WTC11 (cell line): ENCODE data around the gene ESRRG. TPM values are rescaled to one million over a fixed set of nuclear protein-coding genes. Genes with fewer than 3 reads are reported as not detected.

Source experiments
- ATAC-seq: fragments of 200-7000 bp; cut with Tn5 transposase; 2 replicates; pipeline ENCODE4 v1.10.0; 2021; ENCODE audit warnings: mild to moderate bottlenecking, moderate library complexity
- CTCF ChIA-PET: fragments of 300-600 bp; sonication (Branson Sonifier 250); formaldehyde crosslinking; loops from one replicate; lab custom pipeline; 2021; ENCODE audit warnings: antibody characterized with exemption; lab: Charles Lee
- POLR2A ChIA-PET: fragments of 350-600 bp; sonication (Branson Sonifier 250); formaldehyde crosslinking; loops from one replicate; lab custom pipeline; 2021; ENCODE audit warnings: antibody characterized with exemption; lab: Charles Lee
- DNase-seq: peaks from one replicate; pipeline ENCODE4 v3.0.0; 2021; ENCODE audit warnings: low spot score
- H3K27ac Mint-ChIP-seq: 2 replicates; pipeline ENCODE4 v1.8.0; 2021; ENCODE audit warnings: mixed read lengths
- H3K27me3 Mint-ChIP-seq: 2 replicates; pipeline ENCODE4 v1.8.0; 2021; ENCODE audit warnings: low read depth, mild to moderate bottlenecking, moderate library complexity, mixed read lengths
- H3K36me3 Mint-ChIP-seq: 2 replicates; pipeline ENCODE4 v1.8.0; 2021; ENCODE audit warnings: mixed read lengths
- H3K4me1 Mint-ChIP-seq: 2 replicates; pipeline ENCODE4 v1.8.0; 2022; ENCODE audit warnings: mixed read lengths
- H3K4me3 Mint-ChIP-seq: 2 replicates; pipeline ENCODE4 v1.8.0; 2021; ENCODE audit warnings: mild to moderate bottlenecking, moderate library complexity, mixed read lengths
- H3K9me3 Mint-ChIP-seq: 2 replicates; pipeline ENCODE4 v1.8.0; 2021; ENCODE audit warnings: mixed read lengths
- CBFB ChIP-seq: sonication (generic); formaldehyde crosslinking; IDR thresholded peaks from 2 replicates; pipeline ENCODE4 v1.8.1; 2022; ENCODE audit warnings: mild to moderate bottlenecking, low read depth, missing genetic modification reagents
- CREB1 ChIP-seq: sonication (generic); formaldehyde crosslinking; IDR thresholded peaks from 2 replicates; pipeline ENCODE4 v1.8.0; 2023; ENCODE audit warnings: mild to moderate bottlenecking, missing genetic modification reagents
- CREM ChIP-seq: sonication (generic); formaldehyde crosslinking; IDR thresholded peaks from 2 replicates; pipeline ENCODE4 v1.8.1; 2022; ENCODE audit warnings: mild to moderate bottlenecking, missing genetic modification reagents, moderate library complexity
- EMX1 ChIP-seq: fragments of 250-450 bp; sonication (Bioruptor Pico); IDR thresholded peaks from 2 replicates; pipeline ENCODE4 v1.8.0; 2021; ENCODE audit warnings: mild to moderate bottlenecking
- KAT7 ChIP-seq: sonication (generic); formaldehyde crosslinking; IDR thresholded peaks from 2 replicates; pipeline ENCODE4 v1.8.1; 2023; ENCODE audit warnings: missing genetic modification reagents, mild to moderate bottlenecking, borderline replicate concordance
- NFE2L1 ChIP-seq: sonication (generic); formaldehyde crosslinking; IDR thresholded peaks from 2 replicates; pipeline ENCODE4 v1.8.1; 2023; ENCODE audit warnings: missing genetic modification reagents
- NR1H2 ChIP-seq: sonication (generic); formaldehyde crosslinking; IDR thresholded peaks from 2 replicates; pipeline ENCODE4 v1.9.0; 2021; ENCODE audit warnings: mild to moderate bottlenecking, moderate library complexity, missing genetic modification reagents
- NR2C2 ChIP-seq: sonication (generic); formaldehyde crosslinking; IDR thresholded peaks from 2 replicates; pipeline ENCODE4 v1.8.0; 2022; ENCODE audit warnings: mild to moderate bottlenecking, missing genetic modification reagents
- NR3C1 ChIP-seq: sonication (generic); formaldehyde crosslinking; conservative IDR thresholded peaks from 2 replicates; pipeline ENCODE4 v1.8.1; 2023; ENCODE audit warnings: low read depth, mild to moderate bottlenecking, missing genetic modification reagents
- SMAD4 ChIP-seq: sonication (generic); formaldehyde crosslinking; IDR thresholded peaks from 2 replicates; pipeline ENCODE4 v1.8.0; 2022; ENCODE audit warnings: mild to moderate bottlenecking, missing genetic modification reagents
- TP53 ChIP-seq: sonication (generic); formaldehyde crosslinking; IDR thresholded peaks from 2 replicates; pipeline ENCODE4 v1.8.1; 2023; ENCODE audit warnings: mild to moderate bottlenecking, missing genetic modification reagents
- ZNF219 ChIP-seq: sonication (generic); formaldehyde crosslinking; IDR thresholded peaks from 2 replicates; pipeline ENCODE4 v1.8.0; 2023; ENCODE audit warnings: missing genetic modification reagents, mild to moderate bottlenecking, borderline replicate concordance
- ZNF232 ChIP-seq: sonication (generic); formaldehyde crosslinking; IDR thresholded peaks from 2 replicates; pipeline ENCODE4 v1.8.0; 2022; ENCODE audit warnings: mild to moderate bottlenecking, missing genetic modification reagents
- ZNF423 ChIP-seq: fragments of 250-450 bp; sonication (Bioruptor Pico); IDR thresholded peaks from 2 replicates; pipeline ENCODE4 v2.1.2; 2022; ENCODE audit warnings: mild to moderate bottlenecking, moderate library complexity
- ZNF671 ChIP-seq: fragments of 250-450 bp; sonication (Bioruptor Pico); IDR thresholded peaks from 2 replicates; pipeline ENCODE4 v1.8.0; 2021; ENCODE audit warnings: mild to moderate bottlenecking
- total RNA-seq: library from RNA; stranded (reverse); gene quantifications from 3 replicates; pipeline ENCODE4 v1.2.3, GENCODE V29; 2021
- TF ChIP-seq, protein P1 (sequence below): fragments of 250-450 bp; sonication (Bioruptor Pico); IDR thresholded peaks from 2 replicates; pipeline ENCODE4 v1.9.0; 2021; ENCODE audit warnings: moderate library complexity, mild to moderate bottlenecking, inconsistent platforms, borderline replicate concordance
- TF ChIP-seq, protein P2 (sequence below): sonication (generic); formaldehyde crosslinking; IDR thresholded peaks from 2 replicates; pipeline ENCODE4 v1.8.0; 2022; ENCODE audit warnings: missing genetic modification reagents
- TF ChIP-seq, protein P3 (sequence below): sonication (generic); formaldehyde crosslinking; IDR thresholded peaks from 2 replicates; pipeline ENCODE4 v1.8.0; 2022; ENCODE audit warnings: mild to moderate bottlenecking, missing genetic modification reagents
- TF ChIP-seq, protein P4 (sequence below): fragments of 250-450 bp; sonication (Bioruptor Pico); IDR thresholded peaks from 2 replicates; pipeline ENCODE4 v1.8.0; 2021; ENCODE audit warnings: mild to moderate bottlenecking
- TF ChIP-seq, protein P5 (sequence below): sonication (generic); formaldehyde crosslinking; IDR thresholded peaks from 2 replicates; pipeline ENCODE4 v1.8.1; 2023; ENCODE audit warnings: mild to moderate bottlenecking, missing genetic modification reagents
- TF ChIP-seq, protein P6 (sequence below): sonication (generic); formaldehyde crosslinking; IDR thresholded peaks from 2 replicates; pipeline ENCODE4 v1.8.1; 2022; ENCODE audit warnings: missing genetic modification reagents, borderline replicate concordance

ESRRG gene
- total RNA-seq, 1 experiment from 2014 or later, result 2.3 TPM

DNA sequence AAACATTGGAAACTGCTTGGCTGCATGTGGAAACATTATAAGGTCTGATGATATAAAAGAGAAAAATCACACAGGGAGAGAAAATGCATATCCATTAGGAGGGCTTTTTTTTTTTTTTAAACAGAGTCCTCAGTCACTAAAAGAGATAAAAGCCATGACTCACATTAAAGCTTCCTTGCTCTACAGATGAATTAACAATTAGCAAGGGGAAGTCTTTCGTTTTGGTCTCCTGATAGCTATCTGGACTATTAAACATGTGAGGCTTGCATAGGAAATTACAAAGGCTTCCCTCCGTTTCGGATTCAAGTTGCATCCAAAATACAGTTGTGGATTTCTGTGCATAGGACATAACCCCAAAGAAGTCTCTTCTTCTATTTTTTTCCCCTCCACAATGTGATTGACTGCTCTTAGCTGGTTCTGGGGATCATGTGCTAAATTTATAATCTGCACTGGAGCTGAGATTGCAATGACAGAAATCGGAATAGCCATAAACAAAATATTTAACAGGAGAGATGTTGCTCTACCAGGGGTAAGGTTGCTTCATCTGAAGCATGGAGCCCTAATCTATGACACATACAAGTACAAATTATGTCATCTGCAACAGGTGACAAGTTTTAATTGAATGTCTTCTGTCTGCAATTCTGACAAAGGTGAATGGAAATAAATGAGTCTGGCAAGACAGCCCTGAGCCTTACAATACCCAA, 146.8 kb downstream of the ESRRG start:
- H3K27ac Mint-ChIP-seq, result no peak overlapping the region
- no peak overlapping the region for H3K4me3 Mint-ChIP-seq
- H3K9me3 Mint-ChIP-seq, result no peaks in the 10 kb centered on the region
- POLR2A ChIA-PET, result interaction anchor here (0.7 kb wide), 1 partner anchor 14 kb away, joined by 3 read pairs; no protein-coding TSS in a partner anchor
- CTCF ChIA-PET, result no interaction called here
- H3K36me3 Mint-ChIP-seq, result no peaks in the 10 kb centered on the region
- H3K4me1 Mint-ChIP-seq, result 0 out of 2 replicates have a peak, but pooled peaks cover 2% of the 10 kb centered on the region
- ATAC-seq (no peak), DNase-seq (no peak)
- H3K27me3 Mint-ChIP-seq, result no peaks in the 10 kb centered on the region
- TF ChIP-seq NR2C2 (CRISPR knock-in tag) (no peak), NR1H2 (CRISPR knock-in tag) (no peak), ZNF423 (CRISPR knock-in tag) (no peak), ZNF232 (CRISPR knock-in tag) (no peak)
- TF ChIP-seq, protein P1, sequence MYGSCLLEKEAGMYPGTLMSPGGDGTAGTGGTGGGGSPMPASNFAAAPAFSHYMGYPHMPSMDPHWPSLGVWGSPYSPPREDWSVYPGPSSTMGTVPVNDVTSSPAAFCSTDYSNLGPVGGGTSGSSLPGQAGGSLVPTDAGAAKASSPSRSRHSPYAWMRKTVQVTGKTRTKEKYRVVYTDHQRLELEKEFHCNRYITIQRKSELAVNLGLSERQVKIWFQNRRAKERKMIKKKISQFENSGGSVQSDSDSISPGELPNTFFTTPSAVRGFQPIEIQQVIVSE, result no peak

DNA sequence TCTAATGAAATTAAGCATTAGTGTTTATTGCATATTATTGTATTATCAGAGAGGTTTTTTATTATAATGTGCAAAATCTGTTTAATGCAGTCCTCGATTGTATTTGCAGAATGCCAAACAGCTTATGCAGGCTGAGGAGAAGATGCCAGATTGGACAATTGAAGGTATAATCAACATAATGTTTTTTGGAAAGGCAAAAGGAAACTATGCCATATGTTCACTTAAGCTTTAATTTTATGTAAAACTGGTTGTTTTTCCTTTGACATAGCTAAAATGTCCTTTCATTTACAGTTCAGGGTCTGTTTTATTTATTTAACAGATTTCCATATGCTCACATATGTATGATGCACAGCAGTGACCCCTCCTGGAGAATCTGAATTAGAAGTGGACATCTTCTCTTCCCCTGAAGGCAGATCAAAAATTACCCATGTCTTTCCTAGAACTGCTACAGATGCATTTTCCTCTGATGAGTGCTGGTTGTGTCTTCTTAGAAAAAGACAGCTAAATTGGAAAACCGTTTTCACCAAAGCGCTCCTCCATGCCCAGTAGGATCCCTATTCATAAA, 156.5 kb downstream of the ESRRG start:
- H3K9me3 Mint-ChIP-seq, result no peaks in the 10 kb centered on the region
- POLR2A ChIA-PET, result no interaction called here
- H3K36me3 Mint-ChIP-seq, result no peaks in the 10 kb centered on the region
- no peak overlapping the region for H3K4me3 Mint-ChIP-seq
- ATAC-seq (peak; percentile 38; the same call in 1 of the 2 replicates), DNase-seq (no peak)
- H3K4me1 Mint-ChIP-seq, result no peaks in the 10 kb centered on the region
- CTCF ChIA-PET, result interaction anchor here (1.2 to 1.9 kb wide), 2 partner anchors 256 to 346 kb away, joined by 4 to 7 read pairs; no protein-coding TSS in a partner anchor
- H3K27me3 Mint-ChIP-seq, result no peaks in the 10 kb centered on the region
- TF ChIP-seq SMAD4 (CRISPR knock-in tag) (no peak), NFE2L1 (CRISPR knock-in tag) (no peak), CREB1 (CRISPR knock-in tag) (no peak), ZNF219 (no peak), TP53 (CRISPR knock-in tag) (no peak), EMX1 (CRISPR knock-in tag) (no peak), ZNF671 (no peak), NR2C2 (CRISPR knock-in tag) (no peak), NR3C1 (no peak), CREM (CRISPR knock-in tag) (no peak), CBFB (CRISPR knock-in tag) (no peak), ZNF232 (CRISPR knock-in tag) (no peak), KAT7 (no peak), ZNF423 (CRISPR knock-in tag) (no peak)
- TF ChIP-seq, protein P2, sequence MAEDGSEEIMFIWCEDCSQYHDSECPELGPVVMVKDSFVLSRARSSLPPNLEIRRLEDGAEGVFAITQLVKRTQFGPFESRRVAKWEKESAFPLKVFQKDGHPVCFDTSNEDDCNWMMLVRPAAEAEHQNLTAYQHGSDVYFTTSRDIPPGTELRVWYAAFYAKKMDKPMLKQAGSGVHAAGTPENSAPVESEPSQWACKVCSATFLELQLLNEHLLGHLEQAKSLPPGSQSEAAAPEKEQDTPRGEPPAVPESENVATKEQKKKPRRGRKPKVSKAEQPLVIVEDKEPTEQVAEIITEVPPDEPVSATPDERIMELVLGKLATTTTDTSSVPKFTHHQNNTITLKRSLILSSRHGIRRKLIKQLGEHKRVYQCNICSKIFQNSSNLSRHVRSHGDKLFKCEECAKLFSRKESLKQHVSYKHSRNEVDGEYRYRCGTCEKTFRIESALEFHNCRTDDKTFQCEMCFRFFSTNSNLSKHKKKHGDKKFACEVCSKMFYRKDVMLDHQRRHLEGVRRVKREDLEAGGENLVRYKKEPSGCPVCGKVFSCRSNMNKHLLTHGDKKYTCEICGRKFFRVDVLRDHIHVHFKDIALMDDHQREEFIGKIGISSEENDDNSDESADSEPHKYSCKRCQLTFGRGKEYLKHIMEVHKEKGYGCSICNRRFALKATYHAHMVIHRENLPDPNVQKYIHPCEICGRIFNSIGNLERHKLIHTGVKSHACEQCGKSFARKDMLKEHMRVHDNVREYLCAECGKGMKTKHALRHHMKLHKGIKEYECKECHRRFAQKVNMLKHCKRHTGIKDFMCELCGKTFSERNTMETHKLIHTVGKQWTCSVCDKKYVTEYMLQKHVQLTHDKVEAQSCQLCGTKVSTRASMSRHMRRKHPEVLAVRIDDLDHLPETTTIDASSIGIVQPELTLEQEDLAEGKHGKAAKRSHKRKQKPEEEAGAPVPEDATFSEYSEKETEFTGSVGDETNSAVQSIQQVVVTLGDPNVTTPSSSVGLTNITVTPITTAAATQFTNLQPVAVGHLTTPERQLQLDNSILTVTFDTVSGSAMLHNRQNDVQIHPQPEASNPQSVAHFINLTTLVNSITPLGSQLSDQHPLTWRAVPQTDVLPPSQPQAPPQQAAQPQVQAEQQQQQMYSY (CRISPR knock-in tag), result no peak
- TF ChIP-seq, protein P3, sequence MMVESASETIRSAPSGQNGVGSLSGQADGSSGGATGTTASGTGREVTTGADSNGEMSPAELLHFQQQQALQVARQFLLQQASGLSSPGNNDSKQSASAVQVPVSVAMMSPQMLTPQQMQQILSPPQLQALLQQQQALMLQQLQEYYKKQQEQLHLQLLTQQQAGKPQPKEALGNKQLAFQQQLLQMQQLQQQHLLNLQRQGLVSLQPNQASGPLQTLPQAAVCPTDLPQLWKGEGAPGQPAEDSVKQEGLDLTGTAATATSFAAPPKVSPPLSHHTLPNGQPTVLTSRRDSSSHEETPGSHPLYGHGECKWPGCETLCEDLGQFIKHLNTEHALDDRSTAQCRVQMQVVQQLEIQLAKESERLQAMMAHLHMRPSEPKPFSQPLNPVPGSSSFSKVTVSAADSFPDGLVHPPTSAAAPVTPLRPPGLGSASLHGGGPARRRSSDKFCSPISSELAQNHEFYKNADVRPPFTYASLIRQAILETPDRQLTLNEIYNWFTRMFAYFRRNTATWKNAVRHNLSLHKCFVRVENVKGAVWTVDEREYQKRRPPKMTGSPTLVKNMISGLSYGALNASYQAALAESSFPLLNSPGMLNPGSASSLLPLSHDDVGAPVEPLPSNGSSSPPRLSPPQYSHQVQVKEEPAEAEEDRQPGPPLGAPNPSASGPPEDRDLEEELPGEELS (CRISPR knock-in tag), result no peak
- TF ChIP-seq, protein P4, sequence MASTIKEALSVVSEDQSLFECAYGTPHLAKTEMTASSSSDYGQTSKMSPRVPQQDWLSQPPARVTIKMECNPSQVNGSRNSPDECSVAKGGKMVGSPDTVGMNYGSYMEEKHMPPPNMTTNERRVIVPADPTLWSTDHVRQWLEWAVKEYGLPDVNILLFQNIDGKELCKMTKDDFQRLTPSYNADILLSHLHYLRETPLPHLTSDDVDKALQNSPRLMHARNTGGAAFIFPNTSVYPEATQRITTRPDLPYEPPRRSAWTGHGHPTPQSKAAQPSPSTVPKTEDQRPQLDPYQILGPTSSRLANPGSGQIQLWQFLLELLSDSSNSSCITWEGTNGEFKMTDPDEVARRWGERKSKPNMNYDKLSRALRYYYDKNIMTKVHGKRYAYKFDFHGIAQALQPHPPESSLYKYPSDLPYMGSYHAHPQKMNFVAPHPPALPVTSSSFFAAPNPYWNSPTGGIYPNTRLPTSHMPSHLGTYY (CRISPR knock-in tag), result no peak
- TF ChIP-seq, protein P5, sequence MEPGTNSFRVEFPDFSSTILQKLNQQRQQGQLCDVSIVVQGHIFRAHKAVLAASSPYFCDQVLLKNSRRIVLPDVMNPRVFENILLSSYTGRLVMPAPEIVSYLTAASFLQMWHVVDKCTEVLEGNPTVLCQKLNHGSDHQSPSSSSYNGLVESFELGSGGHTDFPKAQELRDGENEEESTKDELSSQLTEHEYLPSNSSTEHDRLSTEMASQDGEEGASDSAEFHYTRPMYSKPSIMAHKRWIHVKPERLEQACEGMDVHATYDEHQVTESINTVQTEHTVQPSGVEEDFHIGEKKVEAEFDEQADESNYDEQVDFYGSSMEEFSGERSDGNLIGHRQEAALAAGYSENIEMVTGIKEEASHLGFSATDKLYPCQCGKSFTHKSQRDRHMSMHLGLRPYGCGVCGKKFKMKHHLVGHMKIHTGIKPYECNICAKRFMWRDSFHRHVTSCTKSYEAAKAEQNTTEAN (CRISPR knock-in tag), result no peak
- TF ChIP-seq, protein P6, sequence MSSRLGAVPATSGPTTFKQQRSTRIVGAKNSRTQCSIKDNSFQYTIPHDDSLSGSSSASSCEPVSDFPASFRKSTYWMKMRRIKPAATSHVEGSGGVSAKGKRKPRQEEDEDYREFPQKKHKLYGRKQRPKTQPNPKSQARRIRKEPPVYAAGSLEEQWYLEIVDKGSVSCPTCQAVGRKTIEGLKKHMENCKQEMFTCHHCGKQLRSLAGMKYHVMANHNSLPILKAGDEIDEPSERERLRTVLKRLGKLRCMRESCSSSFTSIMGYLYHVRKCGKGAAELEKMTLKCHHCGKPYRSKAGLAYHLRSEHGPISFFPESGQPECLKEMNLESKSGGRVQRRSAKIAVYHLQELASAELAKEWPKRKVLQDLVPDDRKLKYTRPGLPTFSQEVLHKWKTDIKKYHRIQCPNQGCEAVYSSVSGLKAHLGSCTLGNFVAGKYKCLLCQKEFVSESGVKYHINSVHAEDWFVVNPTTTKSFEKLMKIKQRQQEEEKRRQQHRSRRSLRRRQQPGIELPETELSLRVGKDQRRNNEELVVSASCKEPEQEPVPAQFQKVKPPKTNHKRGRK (CRISPR knock-in tag), result no peak
- TF ChIP-seq, all 79 proteins: peak for 0
- H3K27ac Mint-ChIP-seq, result no peak overlapping the region
